Gastrocnemius medialis (tissue), 4 donors: ENCODE results near the gene UBE2E1.

Experiments
- CTCF ChIP-seq, 5 experiments: fragments of 450-650 bp in 3 of 5; fragments of 200-600 bp in 2 of 5; sonication (generic) in 2 of 5; IDR thresholded peaks in 4 of 5; conservative IDR thresholded peaks in 1 of 5; 1 replicate in 4 of 5; 2 replicates in 1 of 5; pipeline ENCODE4 v1.5.1; 2016 to 2019; ENCODE audit warnings: antibody characterized with exemption in 5 of 5, mild to moderate bottlenecking in 3 of 5, moderate library complexity in 3 of 5
- POLR2A ChIP-seq, 2 donors: fragments of 450-650 bp; IDR thresholded peaks; one replicate each; pipeline ENCODE4 v1.6.1; 2017; ENCODE audit warnings: antibody characterized with exemption in 2 of 2, mild to moderate bottlenecking in 2 of 2, moderate library complexity in 2 of 2

DNA sequence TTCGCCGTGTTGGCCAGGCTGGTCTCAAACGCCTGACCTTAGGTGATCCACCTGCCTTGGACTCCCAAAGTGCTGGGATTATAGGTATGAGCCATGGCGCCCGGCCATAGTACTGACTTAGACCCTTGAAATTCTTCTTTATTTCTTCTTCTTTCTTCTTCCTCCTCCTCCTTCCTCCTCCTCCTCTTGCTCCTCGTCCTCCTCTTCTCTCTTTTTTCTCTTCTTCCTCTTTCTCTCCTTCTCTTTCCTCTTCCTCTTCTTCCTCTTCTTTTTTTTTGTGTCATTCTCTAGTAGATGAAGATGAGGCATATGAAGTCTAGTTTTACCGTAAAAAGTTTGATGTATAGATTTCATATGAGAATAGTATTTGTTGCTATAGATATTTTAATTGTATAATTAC is 120.5 kb downstream of the UBE2E1 start:
- TF ChIP-seq CTCF (IDR thresholded peaks at IDR 0.05 in 4 of 5, conservative IDR thresholded peaks at IDR 0.05 in 1 of 5) (no peak), POLR2A (IDR thresholded peaks at IDR 0.05) (no peak)
